OCI-LY1 (cell line): Measurements from ENCODE around the gene SMOC2.

ENCODE experiments used
- H2AFZ ChIP-seq: fragments of 200-600 bp; sonication (generic), shearing (Covaris generic); 2 replicates; pipeline ENCODE4 v1.6.0; 2014; ENCODE audit warnings: antibody characterized with exemption, mild to moderate bottlenecking, low read length
- H3F3A ChIP-seq: fragments of 200-600 bp; sonication (generic), shearing (Covaris generic); 2 replicates; pipeline ENCODE4 v1.6.0; 2014; ENCODE audit warnings: mild to moderate bottlenecking, antibody characterized with exemption, low read length, moderate library complexity; ENCODE audit not compliant: insufficient read depth
- H3K27ac ChIP-seq: fragments of 200-600 bp; sonication (generic); 2 replicates; pipeline ENCODE4 v1.5.1; 2014; ENCODE audit warnings: low read length, mixed run types, mild to moderate bottlenecking, low read depth; ENCODE audit not compliant: poor library complexity, severe bottlenecking
- H3K27me3 ChIP-seq: fragments of 200-600 bp; sonication (generic); 2 replicates; pipeline ENCODE4 v1.6.0; 2014; ENCODE audit warnings: antibody characterized with exemption, mild to moderate bottlenecking, low read length, moderate library complexity; ENCODE audit not compliant: insufficient read depth
- H3K36me3 ChIP-seq: fragments of 200-600 bp; sonication (generic); 2 replicates; pipeline ENCODE4 v1.6.1; 2014; ENCODE audit warnings: mild to moderate bottlenecking, antibody characterized with exemption, low read length, moderate library complexity, mixed read lengths; ENCODE audit not compliant: insufficient read depth
- H3K4me1 ChIP-seq: fragments of 200-600 bp; sonication (generic); 2 replicates; pipeline ENCODE4 v1.5.1; 2014; ENCODE audit warnings: mild to moderate bottlenecking, low read length, moderate library complexity; ENCODE audit not compliant: insufficient read depth, severe bottlenecking
- H3K4me2 ChIP-seq: fragments of 200-600 bp; sonication (generic), shearing (Covaris generic); 2 replicates; pipeline ENCODE4 v1.6.1; 2014; ENCODE audit warnings: low read length
- H3K4me3 ChIP-seq: fragments of 200-600 bp; sonication (generic); 2 replicates; pipeline ENCODE4 v1.5.1; 2014; ENCODE audit warnings: low read length, low read depth, mild to moderate bottlenecking, mixed read lengths; ENCODE audit not compliant: poor library complexity, severe bottlenecking
- H3K79me2 ChIP-seq: fragments of 200-600 bp; shearing (Covaris generic); 2 replicates; pipeline ENCODE4 v1.6.1; 2016; ENCODE audit warnings: mixed run types, low read length, mixed read lengths; ENCODE audit not compliant: insufficient read depth
- H3K9ac ChIP-seq: fragments of 200-600 bp; sonication (generic), shearing (Covaris generic); 2 replicates; pipeline ENCODE4 v1.6.1; 2014; ENCODE audit warnings: mild to moderate bottlenecking, low read length, mixed read lengths
- H3K9me2 ChIP-seq: fragments of 200-600 bp; sonication (generic), shearing (Covaris generic); 2 replicates; pipeline ENCODE4 v1.6.1; 2014; ENCODE audit warnings: low read depth, mild to moderate bottlenecking, low read length, mixed read lengths
- H3K9me3 ChIP-seq: fragments of 200-600 bp; shearing (Covaris generic); 2 replicates; pipeline ENCODE4 v1.6.1; 2014; ENCODE audit warnings: low read length, mixed read lengths
- H4K20me1 ChIP-seq: fragments of 200-600 bp; sonication (generic), shearing (Covaris generic); 2 replicates; pipeline ENCODE4 v1.6.0; 2016; ENCODE audit warnings: mild to moderate bottlenecking, low read length; ENCODE audit not compliant: insufficient read depth
- CTCF ChIP-seq: fragments of 200-600 bp; sonication (generic), shearing (Covaris generic); IDR thresholded peaks from 2 replicates; pipeline ENCODE4 v1.5.1; 2017; ENCODE audit warnings: mild to moderate bottlenecking, antibody characterized with exemption, low read length, moderate library complexity, mixed read lengths
- EZH2 ChIP-seq: fragments of 200-600 bp; sonication (generic), shearing (Covaris generic); IDR thresholded peaks from 2 replicates; pipeline ENCODE4 v1.8.0; 2017; ENCODE audit warnings: borderline replicate concordance, mixed run types, mild to moderate bottlenecking, antibody characterized with exemption, low read length, moderate library complexity, mixed read lengths

Gene SMOC2

GRCh38 chr6:168601111-168601510, 160.1 kb downstream of the SMOC2 start:
- H3K27me3 ChIP-seq, result no peaks in the 10 kb centered on the region
- H3K4me2 ChIP-seq, result no peak overlapping the region
- no peaks in the 10 kb centered on the region for H3K36me3 ChIP-seq
- no peaks in the 10 kb centered on the region for H4K20me1 ChIP-seq
- no peak for TF ChIP-seq EZH2
- TF ChIP-seq CTCF, result no peak
- no peaks in the 10 kb centered on the region for H3K9me2 ChIP-seq
- H2AFZ ChIP-seq, result no peak overlapping the region
- no peak overlapping the region for H3K4me3 ChIP-seq
- no peaks in the 10 kb centered on the region for H3F3A ChIP-seq
- H3K9me3 ChIP-seq, result no peaks in the 10 kb centered on the region
- H3K9ac ChIP-seq, result no peak overlapping the region
- no peak overlapping the region for H3K27ac ChIP-seq
- H3K79me2 ChIP-seq, result no peaks in the 10 kb centered on the region
- H3K4me1 ChIP-seq, result no peaks in the 10 kb centered on the region

- H3F3A ChIP-seq, result no peaks in the 10 kb centered on the region
- no peak for TF ChIP-seq EZH2
- no peak for TF ChIP-seq CTCF
- H2AFZ ChIP-seq, result no peak overlapping the region
- no peak overlapping the region for H3K27ac ChIP-seq
- no peaks in the 10 kb centered on the region for H3K79me2 ChIP-seq
- no peak overlapping the region for H3K9ac ChIP-seq
- no peaks in the 10 kb centered on the region for H3K9me2 ChIP-seq
- H4K20me1 ChIP-seq, result no peaks in the 10 kb centered on the region
- no peak overlapping the region for H3K4me2 ChIP-seq
- H3K9me3 ChIP-seq, result no peaks in the 10 kb centered on the region
- no peaks in the 10 kb centered on the region for H3K4me1 ChIP-seq
- H3K27me3 ChIP-seq, result no peaks in the 10 kb centered on the region
- no peaks in the 10 kb centered on the region for H3K36me3 ChIP-seq
- H3K4me3 ChIP-seq, result no peak overlapping the region
These were observed 160.6 kb downstream of the SMOC2 start for GRCh38 chr6:168601546-168601945.

- no peak overlapping the region for H3K4me3 ChIP-seq
- no peaks in the 10 kb centered on the region for H3K27me3 ChIP-seq
- no peak overlapping the region for H3K9ac ChIP-seq
- no peaks in the 10 kb centered on the region for H3K79me2 ChIP-seq
- no peak overlapping the region for H3K27ac ChIP-seq
- H3F3A ChIP-seq, result no peaks in the 10 kb centered on the region
- H4K20me1 ChIP-seq, result no peaks in the 10 kb centered on the region
- H3K4me1 ChIP-seq, result no peaks in the 10 kb centered on the region
- no peaks in the 10 kb centered on the region for H3K9me2 ChIP-seq
- H3K9me3 ChIP-seq, result no peaks in the 10 kb centered on the region
- H2AFZ ChIP-seq, result no peak overlapping the region
- no peaks in the 10 kb centered on the region for H3K36me3 ChIP-seq
- H3K4me2 ChIP-seq, result no peak overlapping the region
- TF ChIP-seq CTCF (no peak), EZH2 (no peak)
These were observed 161.6 kb downstream of the SMOC2 start for GRCh38 chr6:168602576-168602975.
